Mesendoderm (in vitro differentiated cells): ENCODE measurements around the gene RYR2.

Experiments used
- DNase-seq: peaks from one replicate; pipeline ENCODE4 v3.0.0; 2013
- H2AK5ac ChIP-seq: 2 replicates; pipeline ENCODE4 v1.6.1; 2013; ENCODE audit warnings: low read length, inconsistent platforms
- H2BK120ac ChIP-seq: 2 replicates; pipeline ENCODE4 v1.6.1; 2013; ENCODE audit warnings: low read depth, mild to moderate bottlenecking, low read length, moderate library complexity, mixed read lengths
- H2BK15ac ChIP-seq: replicated peaks from 2 replicates; pipeline ENCODE4 v1.6.1; 2013; ENCODE audit warnings: low read depth, mild to moderate bottlenecking, moderate library complexity
- H2BK5ac ChIP-seq: 2 replicates; pipeline ENCODE4 v1.6.1; 2013; ENCODE audit warnings: low read length, inconsistent platforms
- H3K18ac ChIP-seq: 2 replicates; pipeline ENCODE4 v1.6.1; 2013; ENCODE audit warnings: mild to moderate bottlenecking, low read length, mixed read lengths
- H3K23ac ChIP-seq: one replicate; pipeline ENCODE4 v1.6.1; 2013; ENCODE audit warnings: low read length
- H3K27ac ChIP-seq: 2 replicates; pipeline ENCODE4 v1.5.1; 2013; ENCODE audit warnings: low read depth, mild to moderate bottlenecking, inconsistent platforms, low read length, moderate library complexity
- H3K27me3 ChIP-seq: 2 replicates; pipeline ENCODE4 v1.6.1; 2013; ENCODE audit warnings: low read length, control low read depth, mild to moderate bottlenecking, inconsistent platforms; ENCODE audit not compliant: insufficient read depth, poor library complexity
- H3K36me3 ChIP-seq: 2 replicates; pipeline ENCODE4 v1.6.1; 2013; ENCODE audit warnings: low read length, inconsistent platforms; ENCODE audit not compliant: control insufficient read depth, insufficient read depth
- H3K4ac ChIP-seq: one replicate; pipeline ENCODE4 v1.6.1; 2013; ENCODE audit warnings: low read depth, mild to moderate bottlenecking, low read length, moderate library complexity
- H3K4me1 ChIP-seq: 2 replicates; pipeline ENCODE4 v1.6.1; 2013; ENCODE audit warnings: low read depth, low read length, inconsistent platforms; ENCODE audit not compliant: control insufficient read depth
- H3K4me2 ChIP-seq: 2 replicates; pipeline ENCODE4 v1.6.1; 2013; ENCODE audit warnings: low read length
- H3K4me3 ChIP-seq: 2 replicates; pipeline ENCODE4 v1.5.1; 2013; ENCODE audit warnings: mild to moderate bottlenecking, low read length
- H3K56ac ChIP-seq: one replicate; pipeline ENCODE4 v1.6.1; 2013; ENCODE audit warnings: low read length
- H3K79me1 ChIP-seq: 2 replicates; pipeline ENCODE4 v1.6.1; 2013; ENCODE audit warnings: low read length, inconsistent platforms
- H3K79me2 ChIP-seq: 2 replicates; pipeline ENCODE4 v1.6.1; 2013; ENCODE audit warnings: mild to moderate bottlenecking, low read length; ENCODE audit not compliant: control insufficient read depth, insufficient read depth
- H3K9ac ChIP-seq: 2 replicates; pipeline ENCODE4 v1.6.1; 2013; ENCODE audit warnings: low read length, inconsistent platforms
- H4K5ac ChIP-seq: one replicate; pipeline ENCODE4 v1.6.1; 2013; ENCODE audit warnings: low read length
- H4K8ac ChIP-seq: one replicate; pipeline ENCODE4 v1.6.1; 2013; ENCODE audit warnings: low read depth, mild to moderate bottlenecking, control low read depth, low read length, moderate library complexity
- WGBS: extraction: QIAGEN DNeasy Blood & Tissue Kit; methylation state at CpG from one replicate; pipeline ENCODE4 v1.1.7; 2013; ENCODE audit warnings: low lambda C conversion rate, missing lambda C conversion rate; ENCODE audit not compliant: insufficient coverage; ENCODE audit errors: extremely low coverage; 5-methylcytosine and 5-hydroxymethylcytosine counted together

Gene RYR2

DNA sequence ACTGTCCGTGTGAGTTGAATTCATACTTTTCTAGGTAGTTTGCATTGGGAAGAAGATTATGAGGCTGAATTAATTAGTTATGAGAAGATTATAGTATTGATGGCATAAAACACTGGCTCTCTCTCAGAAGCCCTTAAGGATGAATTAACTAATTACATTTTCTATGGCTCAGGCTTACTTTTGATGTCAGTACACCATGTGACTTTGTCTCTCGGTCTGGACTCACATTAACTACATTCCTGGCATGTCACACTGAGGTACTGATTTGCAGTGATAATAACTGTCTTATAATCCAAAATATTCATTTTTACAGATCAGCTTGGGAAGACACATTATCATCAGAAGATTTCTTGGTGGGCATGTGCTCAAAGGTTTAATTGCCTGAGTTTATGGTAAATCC lies 486.6 kb downstream of the RYR2 start:
- Histone ChIP-seq H3K36me3 (no peaks in the 10 kb centered on the region), H2BK120ac (no peak overlapping the region), H4K5ac (no peak overlapping the region), H3K27me3 (no peaks in the 10 kb centered on the region), H3K56ac (no peak overlapping the region), H3K4me2 (no peak overlapping the region), H3K9ac (no peak overlapping the region), H3K4me1 (no peaks in the 10 kb centered on the region), H3K4ac (no peak overlapping the region), H3K79me2 (no peaks in the 10 kb centered on the region), H3K23ac (no peak overlapping the region), H4K8ac (no peak overlapping the region), H2BK5ac (no peak overlapping the region), H2BK15ac (no peak overlapping the region), H3K79me1 (no peaks in the 10 kb centered on the region), H3K18ac (no peak overlapping the region), H2AK5ac (no peak overlapping the region), H3K27ac (no peak overlapping the region), H3K4me3 (no peak overlapping the region)
- no peak for DNase-seq
- WGBS: no CpG with 5 or more reads among the region's 2 CpGs

DNA sequence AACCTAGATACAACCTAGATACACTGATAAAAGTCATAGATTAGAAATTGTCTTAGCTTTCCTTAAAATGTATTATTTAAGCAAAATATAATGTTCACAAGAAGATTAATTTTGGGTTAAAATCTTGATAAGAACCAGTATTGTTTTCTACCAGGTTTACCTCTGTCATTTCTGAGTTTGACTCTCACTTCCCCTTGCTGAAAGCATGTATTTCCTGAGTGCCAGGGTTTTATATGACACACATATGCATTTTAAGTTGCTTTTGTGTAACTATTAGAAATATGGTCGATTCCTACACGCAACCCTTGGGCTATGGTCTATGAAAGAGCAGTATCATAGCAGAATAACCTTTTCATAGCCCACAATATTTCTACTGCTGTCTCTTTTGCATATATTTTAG lies 497.1 kb downstream of the RYR2 start:
- H3K9ac ChIP-seq: no peak overlapping the region
- no CpG with 5 or more reads among the region's 2 CpGs for WGBS

DNA sequence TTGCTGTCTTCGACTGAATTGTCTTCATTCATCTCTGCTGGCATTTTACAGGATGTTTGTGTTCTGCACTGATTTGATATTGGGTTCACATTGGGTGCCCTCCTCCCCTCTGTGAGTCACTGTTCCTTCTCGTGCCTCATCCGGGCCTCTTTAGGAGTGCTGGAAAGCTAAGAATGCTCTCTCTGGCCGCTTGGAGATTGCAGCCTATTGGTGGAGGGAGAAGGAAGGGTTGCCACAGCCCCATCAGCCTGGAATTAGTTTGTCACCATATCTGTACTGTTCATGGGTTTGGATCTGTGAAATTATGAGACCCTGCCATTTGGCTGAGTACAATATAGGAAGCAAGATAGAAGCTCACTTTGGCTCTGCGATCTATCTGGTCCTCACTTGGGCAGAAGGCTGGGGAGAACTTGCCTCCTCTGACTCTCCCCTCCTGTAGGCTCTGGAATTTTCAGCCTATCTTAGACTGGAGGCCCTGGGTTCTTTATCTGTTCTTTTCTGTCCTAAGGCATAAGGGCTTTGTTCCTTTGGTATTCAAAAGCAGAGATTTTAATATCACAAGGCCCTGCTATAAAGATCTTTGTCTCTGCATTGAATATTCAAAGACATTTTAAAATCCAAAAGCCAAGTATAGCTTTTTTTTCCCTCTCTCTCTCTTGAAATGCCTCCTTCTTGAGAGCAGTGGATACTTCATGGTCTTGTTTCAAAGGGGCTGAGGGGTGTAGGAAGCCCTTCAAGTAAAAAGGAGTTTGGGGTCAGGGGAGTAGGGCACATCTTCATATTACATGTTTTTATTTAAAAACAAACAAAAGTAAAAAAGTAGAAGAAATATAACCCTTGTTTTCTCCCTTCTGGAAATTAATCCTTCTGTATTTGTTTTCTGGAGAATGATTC lies 500.8 kb downstream of the RYR2 start:
- WGBS: no CpG with 5 or more reads among the region's 5 CpGs
- H4K5ac ChIP-seq: no peak overlapping the region
- peaks cover 3% of the 10 kb centered on the region for H3K4me1 ChIP-seq
- no peak overlapping the region for H3K18ac ChIP-seq
- no peak overlapping the region for H2BK120ac ChIP-seq
- no peak overlapping the region for H3K9ac ChIP-seq
- no peak overlapping the region for H3K23ac ChIP-seq
- H3K27ac ChIP-seq: no peak overlapping the region
- no peak overlapping the region for H4K8ac ChIP-seq
- H2BK5ac ChIP-seq: no peak overlapping the region
- no peak overlapping the region for H3K56ac ChIP-seq
- H3K27me3 ChIP-seq: no peaks in the 10 kb centered on the region
- H3K4me2 ChIP-seq: no peak overlapping the region
- DNase-seq: peak; percentile 58
- no peak overlapping the region for H3K4me3 ChIP-seq
- H2BK15ac ChIP-seq: no peak overlapping the region
- no peaks in the 10 kb centered on the region for H3K79me2 ChIP-seq
- H3K36me3 ChIP-seq: no peaks in the 10 kb centered on the region
- no peak overlapping the region for H2AK5ac ChIP-seq
- no peak overlapping the region for H3K4ac ChIP-seq
- no peaks in the 10 kb centered on the region for H3K79me1 ChIP-seq

More for the DNA sequence above, 497.1 kb downstream of the RYR2 start:
- Histone ChIP-seq H3K27ac (no peak overlapping the region), H4K8ac (no peak overlapping the region), H3K4me2 (no peak overlapping the region), H3K18ac (no peak overlapping the region), H3K27me3 (no peaks in the 10 kb centered on the region), H2BK5ac (no peak overlapping the region), H3K79me1 (no peaks in the 10 kb centered on the region), H3K4me1 (peaks cover 3% of the 10 kb centered on the region), H3K79me2 (no peaks in the 10 kb centered on the region), H3K36me3 (no peaks in the 10 kb centered on the region), H2BK120ac (no peak overlapping the region), H3K23ac (no peak overlapping the region), H3K4ac (no peak overlapping the region), H3K56ac (no peak overlapping the region), H4K5ac (no peak overlapping the region), H2AK5ac (no peak overlapping the region), H2BK15ac (no peak overlapping the region), H3K4me3 (no peak overlapping the region)
- DNase-seq: no peak

DNA sequence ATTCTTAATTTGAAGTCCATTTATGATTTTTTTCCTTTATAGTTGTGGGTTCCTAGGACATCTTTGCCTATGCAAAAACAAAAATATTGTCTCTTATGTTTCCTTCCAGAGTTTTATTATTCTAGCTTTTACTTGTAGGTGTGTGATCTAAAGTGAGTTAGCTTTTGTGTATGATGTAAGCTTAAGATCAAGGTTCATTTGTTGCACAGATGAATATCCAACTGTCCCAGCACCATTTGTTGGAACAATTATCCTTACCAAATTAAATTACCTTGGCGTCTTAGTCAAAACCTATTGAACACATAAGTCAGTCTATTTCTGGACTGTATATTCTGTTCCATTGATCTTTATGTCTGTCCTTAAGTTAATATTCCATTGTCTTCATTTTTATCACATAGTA lies 511.1 kb downstream of the RYR2 start:
- no CpG with 5 or more reads among the region's 1 CpG for WGBS
- no peaks in the 10 kb centered on the region for H3K27me3 ChIP-seq
- no peak overlapping the region for H3K4ac ChIP-seq
- no peaks in the 10 kb centered on the region for H3K79me2 ChIP-seq
- H4K8ac ChIP-seq: no peak overlapping the region
- no peaks in the 10 kb centered on the region for H3K36me3 ChIP-seq
- no peak overlapping the region for H3K4me2 ChIP-seq
- no peak overlapping the region for H2BK120ac ChIP-seq
- no peak overlapping the region for H3K27ac ChIP-seq
- H3K23ac ChIP-seq: no peak overlapping the region
- no peak overlapping the region for H3K18ac ChIP-seq
- H3K56ac ChIP-seq: no peak overlapping the region
- no peak overlapping the region for H2BK5ac ChIP-seq
- H3K4me3 ChIP-seq: no peak overlapping the region
- H3K4me1 ChIP-seq: no peaks in the 10 kb centered on the region
- DNase-seq: no peak
- no peak overlapping the region for H2BK15ac ChIP-seq
- no peak overlapping the region for H2AK5ac ChIP-seq
- no peak overlapping the region for H3K9ac ChIP-seq
- no peaks in the 10 kb centered on the region for H3K79me1 ChIP-seq
- no peak overlapping the region for H4K5ac ChIP-seq

DNA sequence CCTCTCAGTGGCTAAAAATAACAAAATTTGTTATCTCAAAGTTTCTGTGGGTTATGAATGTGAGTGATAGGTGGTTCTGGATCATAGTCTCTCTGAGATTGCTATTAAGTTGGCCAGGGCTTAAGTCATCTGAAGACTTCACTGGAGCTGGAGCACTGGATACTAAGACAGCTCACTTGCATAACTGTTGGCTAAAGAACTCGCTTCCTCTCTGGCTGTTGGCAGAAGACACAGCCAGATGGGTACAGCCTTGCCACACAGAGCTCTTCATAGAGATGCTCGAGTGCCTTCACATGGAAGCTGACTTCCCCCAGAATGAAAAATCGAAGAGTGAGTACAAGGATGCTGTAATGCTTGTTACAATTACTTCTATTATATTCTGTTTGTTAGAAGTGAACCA lies 514.9 kb downstream of the RYR2 start:
- WGBS: no CpG with 5 or more reads among the region's 3 CpGs
- no peak overlapping the region for H3K18ac ChIP-seq
- no peak overlapping the region for H3K4me3 ChIP-seq
- no peak overlapping the region for H3K23ac ChIP-seq
- H3K4me2 ChIP-seq: no peak overlapping the region
- no peaks in the 10 kb centered on the region for H3K79me1 ChIP-seq
- H3K56ac ChIP-seq: no peak overlapping the region
- no peak for DNase-seq
- H3K36me3 ChIP-seq: no peaks in the 10 kb centered on the region
- no peak overlapping the region for H2AK5ac ChIP-seq
- no peak overlapping the region for H2BK5ac ChIP-seq
- H3K27me3 ChIP-seq: no peaks in the 10 kb centered on the region
- no peak overlapping the region for H3K9ac ChIP-seq
- no peak overlapping the region for H2BK15ac ChIP-seq
- no peak overlapping the region for H2BK120ac ChIP-seq
- H3K4me1 ChIP-seq: no peaks in the 10 kb centered on the region
- H4K8ac ChIP-seq: no peak overlapping the region
- no peak overlapping the region for H3K27ac ChIP-seq
- H3K4ac ChIP-seq: no peak overlapping the region
- no peaks in the 10 kb centered on the region for H3K79me2 ChIP-seq
- H4K5ac ChIP-seq: no peak overlapping the region
